Measurements from ENCODE around the gene SELPLG.
"Not testable (repeated sequence)": the region's sequence is repeated elsewhere in the genome, so short reads cannot be mapped to it uniquely, and the experiment has no call there.

The SELPLG gene

DNA sequence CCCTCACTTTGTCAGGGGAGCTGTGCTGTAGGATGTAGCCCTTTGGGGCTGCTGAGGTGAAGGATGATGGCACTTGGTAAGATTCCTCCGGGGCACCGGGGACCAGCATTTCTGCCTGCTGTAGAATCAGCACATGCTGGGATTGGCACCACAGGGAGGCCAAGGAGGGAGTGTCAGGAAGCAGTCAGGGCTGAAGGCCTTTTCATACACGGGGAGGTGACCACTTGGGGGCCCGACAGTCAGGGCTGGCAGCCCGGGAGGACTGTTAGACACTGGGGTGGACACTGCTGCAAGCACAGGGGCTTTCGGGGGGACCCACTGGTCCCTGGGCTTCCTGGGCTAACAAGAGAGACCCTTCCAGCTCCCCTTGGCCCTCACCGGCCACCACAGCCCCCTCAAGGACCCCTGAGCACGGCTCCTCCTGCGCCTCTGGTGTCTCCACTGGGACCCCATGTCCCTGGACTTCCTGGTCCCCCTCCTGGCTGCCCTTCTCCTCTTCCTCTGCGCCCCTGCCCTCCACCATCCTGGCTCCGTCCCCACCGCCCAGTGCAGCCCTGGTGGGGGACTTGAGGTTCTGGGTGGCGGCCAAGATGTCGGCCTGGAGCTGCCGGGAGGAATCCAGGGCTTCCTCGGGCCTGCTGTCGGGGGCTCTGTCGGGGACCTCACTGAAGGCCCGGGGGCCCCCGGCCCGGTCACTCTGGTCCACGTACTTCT is 42.3 kb downstream of the SELPLG start:
- Mint-ChIP-seq H3K27me3 (peaks cover 2% of the 10 kb centered on the region), H3K4me3 (no peak overlapping the region), H3K4me1 (no peaks in the 10 kb centered on the region), H3K27ac (ENCODE audit: low read depth) (no peak overlapping the region), H3K9me3 (no peaks in the 10 kb centered on the region), H3K36me3 (ENCODE audit: insufficient read depth) (no peaks in the 10 kb centered on the region)
- DNase-seq (ENCODE audit: low spot score in 2 of 2) (no peak), ATAC-seq (replicated peaks; ENCODE audit: extremely low read depth, poor library complexity, severe bottlenecking) (no peak)

DNA sequence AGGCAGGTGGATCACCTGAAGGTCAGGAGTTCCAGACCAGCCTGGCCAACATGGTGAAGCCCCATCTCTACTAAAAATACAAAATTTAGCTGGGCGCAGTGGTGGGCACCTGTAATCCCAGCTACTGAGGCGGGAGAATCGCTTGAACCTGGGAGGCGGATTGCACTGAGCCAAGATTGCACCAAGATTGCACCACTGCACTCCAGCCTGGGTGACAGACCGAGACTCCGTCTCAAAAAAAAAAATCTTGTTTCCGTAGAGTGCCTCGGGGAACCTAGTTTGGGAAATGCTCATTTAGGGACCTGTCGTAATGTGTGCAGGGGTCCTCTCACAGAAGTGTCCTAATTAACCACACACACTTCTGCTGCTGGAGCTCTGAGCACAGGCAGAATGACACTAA is 43.2 kb downstream of the SELPLG start:
- not testable (repeated sequence) for ATAC-seq (replicated peaks; ENCODE audit: extremely low read depth, poor library complexity, severe bottlenecking); H3K4me1 Mint-ChIP-seq; H3K4me3 Mint-ChIP-seq; H3K27ac Mint-ChIP-seq (ENCODE audit: low read depth); H3K27me3 Mint-ChIP-seq; DNase-seq (ENCODE audit: low spot score in 2 of 2); H3K36me3 Mint-ChIP-seq (ENCODE audit: insufficient read depth); H3K9me3 Mint-ChIP-seq

GRCh38 chr12:108589840-108590229 is 43.9 kb downstream of the SELPLG start:
- H3K4me1 Mint-ChIP-seq, result no peaks in the 10 kb centered on the region
- DNase-seq (ENCODE audit: low spot score in 2 of 2) (no peak), ATAC-seq (replicated peaks; ENCODE audit: extremely low read depth, poor library complexity, severe bottlenecking) (no peak)
- no peak overlapping the region for H3K4me3 Mint-ChIP-seq
- H3K9me3 Mint-ChIP-seq, result no peaks in the 10 kb centered on the region
- H3K27ac Mint-ChIP-seq (ENCODE audit: low read depth), result no peak overlapping the region
- H3K27me3 Mint-ChIP-seq, result peaks cover 9% of the 10 kb centered on the region
- H3K36me3 Mint-ChIP-seq (ENCODE audit: insufficient read depth), result no peaks in the 10 kb centered on the region

GRCh38 chr12:108589028-108589839 is 44.5 kb downstream of the SELPLG start:
- H3K36me3 Mint-ChIP-seq (ENCODE audit: insufficient read depth), result no peaks in the 10 kb centered on the region
- H3K27me3 Mint-ChIP-seq, result peaks cover 9% of the 10 kb centered on the region
- H3K9me3 Mint-ChIP-seq, result no peaks in the 10 kb centered on the region
- no peak overlapping the region for H3K27ac Mint-ChIP-seq (ENCODE audit: low read depth)
- no peaks in the 10 kb centered on the region for H3K4me1 Mint-ChIP-seq
- DNase-seq (ENCODE audit: low spot score in 2 of 2), result no peak
- H3K4me3 Mint-ChIP-seq, result no peak overlapping the region
- ATAC-seq (replicated peaks; ENCODE audit: extremely low read depth, poor library complexity, severe bottlenecking), result no peak

GRCh38 chr12:108587826-108588225 is 45.9 kb downstream of the SELPLG start:
- Mint-ChIP-seq H3K9me3 (no peaks in the 10 kb centered on the region), H3K4me3 (no peak overlapping the region), H3K27ac (ENCODE audit: low read depth) (no peak overlapping the region), H3K36me3 (ENCODE audit: insufficient read depth) (no peaks in the 10 kb centered on the region), H3K27me3 (peaks cover 9% of the 10 kb centered on the region), H3K4me1 (no peaks in the 10 kb centered on the region)
- no peak for DNase-seq (ENCODE audit: low spot score in 2 of 2)
- no peak for ATAC-seq (replicated peaks; ENCODE audit: extremely low read depth, poor library complexity, severe bottlenecking)

- no peak for ATAC-seq (replicated peaks; ENCODE audit: extremely low read depth, poor library complexity, severe bottlenecking)
- no peaks in the 10 kb centered on the region for H3K4me1 Mint-ChIP-seq
Observed at GRCh38 chr12:108586306-108586705, 47.4 kb downstream of the SELPLG start.

DNA sequence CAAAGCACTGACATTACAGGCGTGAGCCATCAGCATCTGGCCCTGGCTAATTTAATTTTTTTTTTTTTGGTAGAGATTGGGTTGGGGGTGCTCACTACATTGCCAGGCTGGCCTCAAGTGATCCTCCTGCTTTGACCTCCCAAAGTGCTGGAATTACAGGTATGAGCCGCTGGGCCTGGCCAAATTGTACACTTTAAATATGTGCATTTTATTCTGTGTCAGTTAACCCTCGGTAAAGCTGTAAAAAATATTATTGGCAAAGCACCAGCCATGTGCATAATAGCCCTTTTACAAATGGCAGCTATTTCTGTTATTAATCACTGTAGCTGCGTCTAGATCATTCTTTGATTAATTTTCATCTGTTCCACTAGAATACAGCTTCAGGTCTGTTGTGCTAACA is 47.8 kb downstream of the SELPLG start:
- DNase-seq (ENCODE audit: low spot score in 2 of 2), result no peak

More at GRCh38 chr12:108586306-108586705, 47.4 kb downstream of the SELPLG start:
- no peak for DNase-seq (ENCODE audit: low spot score in 2 of 2)
- Mint-ChIP-seq H3K27me3 (peaks cover 9% of the 10 kb centered on the region), H3K36me3 (ENCODE audit: insufficient read depth) (no peaks in the 10 kb centered on the region), H3K9me3 (no peaks in the 10 kb centered on the region), H3K4me3 (no peak overlapping the region), H3K27ac (ENCODE audit: low read depth) (no peak overlapping the region)

GRCh38 chr12:108584456-108585065 is 49.1 kb downstream of the SELPLG start:
- Mint-ChIP-seq H3K27ac (ENCODE audit: low read depth) (no peak overlapping the region), H3K9me3 (no peaks in the 10 kb centered on the region)
- ATAC-seq (replicated peaks; ENCODE audit: extremely low read depth, poor library complexity, severe bottlenecking), result no peak

More for the DNA sequence above, 47.8 kb downstream of the SELPLG start:
- Mint-ChIP-seq H3K4me3 (no peak overlapping the region), H3K27me3 (peaks cover 9% of the 10 kb centered on the region), H3K36me3 (ENCODE audit: insufficient read depth) (no peaks in the 10 kb centered on the region), H3K27ac (ENCODE audit: low read depth) (no peak overlapping the region), H3K9me3 (no peaks in the 10 kb centered on the region), H3K4me1 (no peaks in the 10 kb centered on the region)
- ATAC-seq (replicated peaks; ENCODE audit: extremely low read depth, poor library complexity, severe bottlenecking), result no peak

DNA sequence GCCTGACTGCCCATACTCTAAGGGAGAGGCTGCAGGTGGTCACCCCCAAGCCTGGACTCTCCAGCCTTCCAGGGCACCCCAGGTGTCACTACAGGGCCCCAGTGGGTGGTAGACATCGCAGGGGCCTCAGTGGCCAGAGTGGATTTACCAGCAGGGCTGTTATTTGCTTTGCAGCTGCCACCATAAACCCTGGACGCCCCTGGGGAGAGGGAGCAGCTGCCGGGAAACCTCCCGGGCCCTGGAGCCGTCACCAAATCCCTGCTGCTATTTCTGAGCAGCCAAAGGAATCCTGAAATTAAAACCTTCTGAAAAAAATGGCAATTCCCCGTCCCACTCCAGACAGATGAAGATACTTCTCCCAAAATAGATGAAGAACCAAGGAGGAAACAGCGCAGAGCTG is 49.7 kb downstream of the SELPLG start:
- no peak for DNase-seq (ENCODE audit: low spot score in 2 of 2)
- Mint-ChIP-seq H3K27ac (ENCODE audit: low read depth) (no peak overlapping the region), H3K4me1 (peaks cover 3% of the 10 kb centered on the region), H3K27me3 (peaks cover 9% of the 10 kb centered on the region), H3K9me3 (peaks cover 3% of the 10 kb centered on the region), H3K36me3 (ENCODE audit: insufficient read depth) (peaks cover 1% of the 10 kb centered on the region), H3K4me3 (no peak overlapping the region)
- ATAC-seq (replicated peaks; ENCODE audit: extremely low read depth, poor library complexity, severe bottlenecking), result no peak

More at GRCh38 chr12:108584456-108585065, 49.1 kb downstream of the SELPLG start:
- Mint-ChIP-seq H3K36me3 (ENCODE audit: insufficient read depth) (no peaks in the 10 kb centered on the region), H3K27me3 (peaks cover 9% of the 10 kb centered on the region), H3K4me1 (no peaks in the 10 kb centered on the region), H3K4me3 (no peak overlapping the region)
- no peak for DNase-seq (ENCODE audit: low spot score in 2 of 2)

DNA sequence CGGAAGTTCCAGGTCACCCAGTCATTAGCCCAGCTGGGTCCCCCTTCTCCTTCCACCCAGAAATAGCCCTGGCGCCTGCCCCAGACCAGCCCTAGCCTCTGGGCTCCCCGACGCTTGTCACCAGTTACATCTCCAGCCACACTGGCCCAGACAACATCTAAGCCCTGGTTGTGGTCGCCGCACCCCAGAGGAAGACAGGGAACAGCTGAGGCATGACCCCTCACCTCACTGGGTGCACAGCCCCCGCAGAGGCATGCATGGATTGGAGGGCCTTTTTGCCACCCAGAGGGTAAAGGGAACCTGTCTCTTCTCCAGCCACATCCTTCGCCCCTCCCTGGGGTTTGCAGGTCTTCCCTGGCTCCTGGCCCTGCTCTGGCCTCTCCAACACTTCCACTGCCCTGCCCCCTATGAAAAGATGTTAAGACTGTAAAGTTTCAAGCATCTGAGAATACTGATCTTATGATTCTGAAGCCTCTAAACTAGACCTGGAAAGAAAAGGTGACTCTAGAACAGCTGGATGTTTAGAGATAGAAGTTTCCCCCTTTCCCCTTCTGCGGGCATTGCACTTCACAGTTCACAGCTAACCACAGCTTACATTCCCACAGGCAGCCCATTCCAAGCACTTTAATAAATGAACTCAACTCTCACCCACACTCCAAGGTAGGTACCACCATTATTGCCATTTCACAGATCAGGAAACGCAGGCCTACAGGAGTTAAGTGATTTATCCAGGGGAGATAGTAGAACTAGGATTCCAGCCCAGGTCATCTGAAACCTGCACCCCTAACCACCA is 50.5 kb downstream of the SELPLG start:
- Mint-ChIP-seq H3K4me3 (no peak overlapping the region), H3K36me3 (ENCODE audit: insufficient read depth) (peaks cover 5% of the 10 kb centered on the region), H3K9me3 (peaks cover 8% of the 10 kb centered on the region), H3K4me1 (peaks cover 6% of the 10 kb centered on the region), H3K27me3 (peaks cover 9% of the 10 kb centered on the region), H3K27ac (ENCODE audit: low read depth) (no peak overlapping the region)
- ATAC-seq (replicated peaks; ENCODE audit: extremely low read depth, poor library complexity, severe bottlenecking) (no peak), DNase-seq (ENCODE audit: low spot score in 2 of 2) (no peak)

GRCh38 chr12:108582509-108582908 is 51.2 kb downstream of the SELPLG start:
- Mint-ChIP-seq H3K4me3 (no peak overlapping the region), H3K27ac (ENCODE audit: low read depth) (no peak overlapping the region), H3K4me1 (peaks cover 6% of the 10 kb centered on the region), H3K27me3 (peaks cover 9% of the 10 kb centered on the region), H3K36me3 (ENCODE audit: insufficient read depth) (peaks cover 5% of the 10 kb centered on the region), H3K9me3 (peaks cover 8% of the 10 kb centered on the region)
- no peak for DNase-seq (ENCODE audit: low spot score in 2 of 2)
- no peak for ATAC-seq (replicated peaks; ENCODE audit: extremely low read depth, poor library complexity, severe bottlenecking)

Measured in central memory CD8-positive, alpha-beta T cell (primary cell).